Measurements from ENCODE around the gene KCNJ12. TPM values are rescaled to one million over a fixed set of nuclear protein-coding genes. Genes with fewer than 3 reads are reported as not detected.
"Not testable (repeated sequence)": the region's sequence is repeated elsewhere in the genome, so short reads cannot be mapped to it uniquely, and the experiment has no call there.

Gene KCNJ12
- total RNA-seq, 1 donor from 2014 or later, result not detected

DNA sequence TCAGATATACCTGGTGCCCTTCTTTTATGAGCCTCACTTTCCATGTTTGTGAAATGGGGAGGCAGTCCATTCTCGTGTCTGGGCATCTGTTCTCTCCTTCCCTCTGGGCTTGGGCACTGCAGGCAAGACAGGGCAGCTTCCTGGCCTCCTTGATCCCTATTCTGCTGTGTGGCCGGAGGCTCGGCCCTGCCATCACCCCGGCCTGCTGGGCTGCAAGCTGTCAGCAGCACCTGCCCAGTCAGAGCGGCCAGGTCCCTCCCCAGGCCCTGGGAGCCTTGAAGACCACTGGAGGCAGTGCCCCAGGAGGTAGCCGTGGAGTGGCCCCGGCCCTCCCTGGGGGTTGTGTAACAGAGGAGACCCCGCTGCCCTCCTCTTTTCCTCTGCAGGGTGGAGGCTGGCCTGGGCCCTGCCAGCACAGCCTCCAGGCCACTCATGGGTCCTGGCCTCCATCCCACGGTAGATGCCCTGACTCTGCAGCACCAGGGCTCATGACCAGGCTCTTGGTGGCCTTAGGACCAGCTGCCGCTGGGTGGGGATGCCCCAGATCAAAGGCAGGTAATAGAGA, 9.2 kb downstream of the KCNJ12 start:
- intact Hi-C loops (cut with micrococcal nuclease), result no loop called here

DNA sequence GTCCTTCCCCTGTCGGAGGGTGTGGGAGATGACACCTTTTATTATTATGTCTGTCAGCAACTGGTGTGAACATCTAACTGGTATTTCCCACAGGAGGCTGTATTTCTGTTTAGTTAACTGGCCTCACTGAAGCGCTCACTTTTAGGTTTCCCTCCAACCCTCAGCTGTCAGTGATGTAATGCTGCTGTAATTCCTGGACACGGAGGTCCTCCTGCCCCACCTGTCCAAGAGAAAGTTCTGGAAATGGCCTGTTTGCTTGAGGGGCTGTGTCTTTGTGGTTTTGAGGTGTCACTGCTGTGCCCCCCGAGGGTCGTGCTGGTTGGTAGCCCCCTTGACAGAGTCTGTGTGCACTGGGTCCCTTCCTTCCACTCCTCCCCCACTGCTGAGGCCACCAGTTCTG, 11.5 kb downstream of the KCNJ12 start:
- intact Hi-C loops (cut with micrococcal nuclease), result no loop called here

DNA sequence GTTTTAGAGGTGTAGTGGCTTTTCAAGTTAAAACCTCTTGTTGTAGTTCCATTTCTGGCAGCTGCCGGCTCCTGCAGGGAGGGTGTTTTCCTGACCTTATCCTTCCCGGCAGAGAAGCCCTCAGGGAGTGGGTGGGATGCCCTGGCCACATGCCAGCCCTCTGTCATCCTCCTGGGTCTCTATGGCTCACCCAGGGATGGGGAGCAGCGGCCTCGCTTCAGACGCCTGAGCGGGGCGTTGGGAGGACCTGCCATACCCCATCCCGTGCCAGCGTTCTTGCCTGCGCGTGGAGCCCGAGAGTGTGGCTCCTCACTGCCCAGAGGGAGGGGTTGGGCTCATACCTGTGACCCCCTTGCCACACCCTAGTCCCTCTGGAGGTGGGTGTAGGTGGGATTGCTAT, 11.9 kb downstream of the KCNJ12 start:
- intact Hi-C loops (cut with micrococcal nuclease), result no loop called here

DNA sequence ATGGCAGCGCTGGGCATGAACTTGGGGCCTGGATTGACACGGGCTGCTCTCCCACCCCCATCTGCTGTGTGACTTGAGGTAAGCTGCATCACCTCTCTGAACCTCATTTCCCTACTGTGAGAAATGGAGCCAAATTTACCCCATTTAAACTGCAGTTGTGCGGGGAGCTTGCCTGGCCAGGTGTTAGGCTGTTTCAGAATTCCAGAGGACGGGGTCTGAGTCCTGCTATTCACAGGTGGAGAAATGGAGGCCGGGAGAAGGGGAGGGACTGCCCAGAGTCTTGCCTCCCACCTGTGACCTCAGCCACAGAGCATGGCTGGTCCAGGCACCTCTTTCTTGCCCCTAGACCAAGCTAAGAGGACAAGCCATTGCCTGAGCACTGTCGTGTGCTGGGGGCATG, 12.8 kb downstream of the KCNJ12 start:
- intact Hi-C loops (cut with micrococcal nuclease), result no loop called here

DNA sequence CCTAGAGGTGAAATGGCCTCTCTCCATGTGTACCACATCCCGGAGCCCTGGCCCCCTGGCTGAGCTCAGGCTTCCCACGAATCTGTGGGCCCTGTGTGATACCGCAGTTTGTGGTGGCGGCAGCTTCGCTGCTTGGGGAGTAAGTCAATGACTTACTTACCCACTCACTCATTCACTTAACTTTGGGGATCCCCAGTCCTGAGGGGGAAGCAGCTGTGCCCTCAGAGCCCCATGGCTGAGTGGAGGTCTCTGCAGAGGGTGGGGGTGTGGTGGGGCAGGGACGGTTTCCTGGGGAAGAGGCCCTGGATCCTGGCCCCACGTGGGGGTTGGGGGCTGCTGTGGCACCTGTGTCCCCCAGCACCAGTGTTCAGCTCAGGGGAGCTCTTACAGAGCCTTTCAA, 13.2 kb downstream of the KCNJ12 start:
- intact Hi-C loops (cut with micrococcal nuclease), result no loop called here

DNA sequence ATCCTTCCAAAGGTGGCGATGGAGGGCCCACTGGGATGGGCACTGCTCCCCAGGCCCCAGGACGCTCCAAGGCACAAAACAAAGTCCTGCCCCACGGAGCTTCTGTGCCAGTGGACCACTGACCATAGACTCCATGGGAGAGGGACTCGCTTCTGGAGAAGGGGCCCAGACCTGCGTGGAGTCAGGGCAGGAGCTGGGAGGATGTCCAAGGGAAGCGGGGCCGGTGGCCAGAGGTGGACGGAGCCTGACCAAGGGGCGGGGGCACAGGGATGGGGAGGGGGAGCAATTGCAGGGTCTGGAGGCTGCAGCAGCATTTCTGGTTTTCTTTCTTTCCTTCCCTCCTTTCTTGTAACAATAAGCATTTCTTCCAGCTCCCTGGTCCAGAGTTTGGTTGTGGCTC, 14.1 kb downstream of the KCNJ12 start:
- intact Hi-C loops (cut with micrococcal nuclease), result no loop called here

DNA sequence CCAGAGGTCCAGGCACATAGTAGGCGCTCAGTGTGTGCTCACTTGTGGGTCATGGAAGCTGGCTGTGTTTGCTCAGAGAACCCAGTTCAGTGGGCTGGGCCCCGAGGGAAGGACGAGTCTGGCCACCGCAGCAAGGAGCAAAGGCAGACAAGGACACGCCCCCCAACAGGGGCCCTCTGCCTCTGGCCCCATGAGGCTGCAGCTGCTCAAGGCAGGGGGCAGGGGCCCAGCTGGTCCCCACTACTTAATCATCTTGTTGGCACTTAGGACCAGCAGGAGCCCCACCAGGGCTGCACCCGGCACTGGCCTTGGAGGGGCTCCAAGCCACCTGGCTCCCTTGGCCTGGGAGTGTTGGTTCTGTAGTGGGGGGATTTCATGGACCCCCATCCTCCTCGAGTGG, 16.1 kb downstream of the KCNJ12 start:
- intact Hi-C loops (cut with micrococcal nuclease), result no loop called here

DNA sequence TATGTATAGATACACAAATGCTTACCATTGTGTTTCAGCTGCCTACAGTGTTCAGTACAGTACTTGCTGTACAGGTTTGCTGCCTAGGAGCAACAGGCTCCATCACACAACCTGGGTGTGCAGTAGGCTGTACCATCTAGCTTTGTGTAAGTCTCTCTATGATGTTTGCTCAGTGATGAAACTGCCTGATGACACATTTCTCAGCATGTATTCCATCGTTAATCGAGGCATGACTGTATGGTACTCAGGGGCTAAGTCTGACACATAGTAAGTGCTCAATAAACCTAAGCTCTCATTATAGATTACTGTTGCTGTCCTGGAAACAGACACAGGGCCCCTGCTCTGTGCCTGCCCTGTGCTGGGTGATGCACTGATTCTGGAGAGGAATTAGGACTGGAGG, 18.1 kb downstream of the KCNJ12 start:
- intact Hi-C loops (cut with micrococcal nuclease), result no loop called here

DNA sequence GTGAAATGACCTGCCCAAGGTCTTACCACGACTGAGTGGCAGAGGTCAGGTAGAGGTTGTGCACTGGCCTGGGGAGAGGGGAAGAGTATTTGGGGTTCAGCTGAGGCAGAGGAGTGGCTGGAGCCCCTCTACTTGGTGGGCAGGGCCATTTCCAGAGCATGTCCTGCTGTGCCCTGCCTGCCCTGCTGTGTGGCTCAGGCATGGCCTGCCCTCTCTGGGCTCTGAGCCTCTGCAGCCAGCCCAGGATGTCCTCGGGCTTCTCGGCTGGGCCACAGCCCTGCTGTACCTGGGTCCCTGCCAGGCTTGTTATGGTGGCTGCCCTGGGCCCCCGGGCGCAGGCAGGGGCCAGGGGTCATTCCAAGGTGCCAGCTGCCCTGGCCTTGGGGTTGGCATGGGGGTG, 19.6 kb downstream of the KCNJ12 start:
- intact Hi-C loops (cut with micrococcal nuclease), result no loop called here

DNA sequence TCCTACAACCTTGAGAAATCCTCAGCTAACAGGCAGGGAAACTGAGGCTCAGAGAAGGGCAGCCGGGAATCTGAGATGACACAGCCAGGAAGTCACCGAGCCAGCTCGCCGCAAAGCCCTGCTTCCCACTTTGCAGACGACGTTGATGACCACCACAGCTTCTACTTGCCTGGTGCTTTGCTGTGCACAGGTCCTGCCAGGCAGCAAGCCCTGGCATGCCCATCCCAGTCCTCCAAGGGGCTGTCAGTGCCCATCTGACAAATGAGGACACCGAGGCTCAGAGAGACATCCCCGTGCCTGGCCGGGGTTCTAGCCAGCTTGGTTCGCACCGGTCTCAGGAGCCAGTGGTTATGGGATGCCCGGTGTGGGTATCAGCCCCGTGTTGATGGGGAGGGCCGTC, 20.1 kb downstream of the KCNJ12 start:
- intact Hi-C loops (cut with micrococcal nuclease), result no loop called here

DNA sequence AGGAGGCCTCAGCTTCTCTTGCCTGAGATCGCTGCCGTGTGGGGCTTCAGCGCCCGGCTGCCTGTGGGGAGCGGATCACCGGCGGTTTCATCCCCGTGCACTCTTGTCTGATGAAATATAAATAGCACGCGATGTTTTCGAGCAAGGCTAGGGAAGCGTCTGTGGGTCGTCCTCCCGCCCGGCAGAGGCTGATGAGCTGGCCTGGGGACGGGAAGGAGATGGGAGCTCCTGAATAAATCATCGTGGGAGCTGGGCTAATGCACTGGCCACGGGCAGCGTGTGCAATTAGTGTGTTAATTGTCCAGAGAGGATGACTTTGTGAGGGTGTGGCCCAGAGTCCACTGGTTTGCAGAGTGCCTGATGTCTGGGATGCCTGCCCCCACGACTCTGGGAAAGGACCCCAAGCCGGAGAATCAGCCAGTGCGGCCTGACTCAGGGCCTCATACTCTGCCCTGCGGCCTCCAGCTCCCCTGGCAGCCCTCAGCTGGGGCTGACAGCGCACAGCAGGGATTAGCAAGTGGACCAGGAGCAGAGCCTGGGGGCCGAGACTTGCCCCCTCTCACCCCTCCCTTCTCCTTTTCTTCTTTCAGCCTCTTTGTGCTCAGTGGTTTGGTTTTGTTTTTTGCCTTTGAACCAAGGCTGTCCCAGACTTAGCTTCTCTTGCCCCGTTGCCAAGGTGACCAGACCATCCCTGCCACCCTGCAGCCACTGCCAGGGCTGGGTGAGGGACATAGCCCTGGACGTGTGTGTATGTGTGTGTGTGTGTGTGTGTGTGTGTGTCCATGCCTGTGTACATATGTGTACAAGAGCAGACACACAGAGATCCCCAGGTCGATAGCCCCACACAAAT, 21.4 kb downstream of the KCNJ12 start:
- intact Hi-C loops (cut with micrococcal nuclease), result no loop called here

DNA sequence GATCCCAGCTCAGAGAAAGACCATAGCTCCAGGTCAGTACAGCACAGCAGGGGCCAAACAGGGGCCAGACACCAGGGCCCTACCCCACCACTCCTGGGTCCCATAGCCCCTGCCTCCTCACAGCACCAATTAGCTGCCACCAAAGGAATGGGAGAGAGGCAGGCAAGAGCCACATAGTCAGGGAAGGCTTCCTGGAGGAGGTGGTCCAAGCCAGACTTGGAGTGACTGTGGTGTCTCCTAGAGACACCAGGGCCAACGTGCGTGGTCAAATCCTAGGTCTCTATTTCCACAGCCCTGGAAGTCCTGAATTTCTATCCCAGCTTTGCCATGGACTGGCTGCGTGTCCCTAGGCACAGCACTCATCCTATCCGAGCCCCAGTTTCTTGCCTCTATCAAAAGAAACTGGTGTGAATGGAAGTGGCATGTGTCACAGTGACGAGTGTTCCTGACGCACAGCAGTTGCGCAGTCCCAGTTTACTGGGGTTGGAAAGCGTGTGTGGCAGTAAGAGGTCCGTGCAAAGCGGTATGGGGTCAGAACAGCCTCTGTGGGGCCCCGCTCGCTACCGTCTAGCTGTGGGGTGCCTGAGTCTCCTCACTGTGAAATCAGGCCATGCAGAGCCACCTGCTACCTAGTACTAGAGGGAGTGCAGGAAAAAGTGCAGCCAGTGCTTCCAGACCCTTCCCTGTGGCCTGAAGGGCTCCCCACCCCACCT, 23.5 kb downstream of the KCNJ12 start:
- intact Hi-C loops (cut with micrococcal nuclease), result no loop called here

DNA sequence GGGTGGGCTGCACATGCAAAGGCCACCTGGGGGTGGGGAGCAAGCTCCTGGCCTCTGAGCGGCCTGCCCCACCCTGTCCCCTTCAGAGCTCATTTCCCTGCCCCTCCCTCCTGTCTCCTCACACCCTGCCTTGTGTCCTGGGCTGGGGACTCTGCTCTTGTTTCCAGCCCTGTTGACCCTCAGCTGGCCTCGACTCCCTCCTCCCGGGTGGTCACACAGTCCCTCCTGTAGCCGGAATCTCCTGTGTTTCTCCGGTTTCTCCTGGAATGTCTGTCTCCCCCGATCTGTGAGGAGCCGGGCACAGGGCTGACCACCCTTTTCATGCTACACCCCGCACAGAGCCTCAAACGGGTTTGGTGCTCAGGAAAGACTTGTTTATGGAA, 24.0 kb downstream of the KCNJ12 start:
- intact Hi-C loops (cut with micrococcal nuclease), result not testable (repeated sequence)

DNA sequence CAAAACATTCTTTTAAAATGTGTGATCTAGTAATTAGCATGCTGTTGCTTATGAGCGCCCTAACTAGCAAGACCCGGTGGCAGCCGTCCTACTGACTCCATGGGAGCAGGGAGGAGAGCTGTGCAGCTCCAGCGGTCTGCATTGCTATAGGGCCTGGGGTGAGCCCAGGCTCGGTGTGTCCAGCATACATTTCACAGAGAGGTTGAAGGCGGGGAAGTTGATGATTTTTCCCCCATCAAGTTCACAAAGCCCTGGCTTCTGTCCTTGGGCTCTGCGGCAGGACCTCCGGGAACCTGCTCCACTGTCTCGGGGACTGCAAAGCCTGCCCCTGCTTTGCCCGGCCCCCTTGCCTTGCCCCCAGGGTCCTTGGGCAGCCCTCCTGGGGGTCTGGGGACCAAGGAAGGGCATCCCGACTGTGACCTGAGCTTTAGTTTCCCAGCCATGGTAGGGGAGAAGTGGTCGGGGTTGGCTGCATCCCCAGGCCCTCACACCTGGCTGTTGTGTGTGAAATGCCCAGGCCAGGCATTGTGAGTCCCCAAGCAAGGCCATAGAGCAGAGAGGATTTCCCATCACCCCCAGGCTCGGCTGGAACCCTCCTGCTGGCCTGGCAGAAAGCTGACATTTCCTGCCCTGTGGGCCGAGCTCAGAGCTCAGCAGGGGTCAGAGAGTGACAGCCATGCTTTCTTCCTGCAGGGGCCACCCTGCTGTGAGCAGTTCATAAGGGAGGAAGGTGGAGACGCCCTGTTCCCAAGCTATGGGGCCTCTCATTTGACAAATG, 24.8 kb downstream of the KCNJ12 start:
- intact Hi-C loops (cut with micrococcal nuclease), result no loop called here

DNA sequence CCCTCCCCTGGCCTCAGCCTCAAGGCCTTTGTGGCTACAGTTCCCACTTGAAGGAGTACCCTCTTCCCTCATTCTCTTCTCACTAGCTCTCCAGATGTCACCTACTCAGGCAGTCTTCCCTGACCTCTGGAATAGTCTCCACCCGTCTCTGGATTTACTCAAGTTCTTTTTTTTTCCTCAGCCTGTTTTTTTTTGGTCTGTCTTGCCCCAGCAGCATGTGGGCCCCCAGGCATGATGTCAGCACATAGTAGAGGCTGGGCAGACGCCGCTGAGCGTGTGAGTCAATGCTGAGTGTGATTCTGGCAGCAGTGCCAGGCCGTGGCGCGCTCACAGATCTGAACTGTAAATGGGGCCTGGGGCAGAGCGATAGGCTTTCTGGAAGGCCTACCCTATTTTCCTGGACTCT, 26.0 kb downstream of the KCNJ12 start:
- intact Hi-C loops (cut with micrococcal nuclease), result not testable (repeated sequence)

DNA sequence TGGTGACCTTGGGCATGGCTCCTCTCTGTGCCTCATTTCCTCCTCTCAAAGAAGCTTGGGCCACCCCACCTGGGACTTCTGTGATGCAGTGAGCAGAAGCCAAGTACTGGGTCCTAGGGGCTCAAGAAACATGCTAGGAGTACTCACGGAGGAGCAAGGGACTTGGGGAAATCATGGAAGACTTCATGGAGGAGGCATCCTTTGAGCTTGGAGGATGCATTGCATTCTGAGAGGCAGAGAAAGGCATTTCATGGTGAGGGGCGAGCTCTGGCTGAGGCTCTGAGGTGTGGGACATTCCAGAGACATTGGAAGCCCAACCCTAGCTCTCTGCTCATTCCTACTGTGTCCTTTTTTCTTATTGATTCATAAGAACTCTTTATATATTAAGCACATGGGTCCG, 26.8 kb downstream of the KCNJ12 start:
- intact Hi-C loops (cut with micrococcal nuclease), result not testable (repeated sequence)

DNA sequence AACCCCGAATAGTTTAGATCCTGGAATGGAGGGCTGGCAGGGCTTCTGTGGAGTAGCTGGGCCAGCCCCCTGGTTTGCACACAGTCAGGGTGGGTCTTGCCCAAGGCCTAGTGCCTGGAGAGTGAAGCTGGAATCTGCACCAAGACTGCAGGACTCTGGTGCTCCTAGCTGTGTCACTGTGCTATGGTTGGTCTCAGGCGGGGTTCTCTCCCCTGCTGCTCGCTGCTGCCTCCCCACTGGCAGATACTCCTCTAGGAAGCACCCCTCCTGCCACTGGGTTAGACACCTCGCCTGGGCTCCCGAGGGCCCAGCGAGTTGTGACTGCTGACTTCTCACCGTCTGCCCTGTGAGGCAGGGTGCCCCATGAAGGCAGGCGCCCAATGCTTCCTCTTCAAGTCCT, 27.9 kb downstream of the KCNJ12 start:
- intact Hi-C loops (cut with micrococcal nuclease), result not testable (repeated sequence)

DNA sequence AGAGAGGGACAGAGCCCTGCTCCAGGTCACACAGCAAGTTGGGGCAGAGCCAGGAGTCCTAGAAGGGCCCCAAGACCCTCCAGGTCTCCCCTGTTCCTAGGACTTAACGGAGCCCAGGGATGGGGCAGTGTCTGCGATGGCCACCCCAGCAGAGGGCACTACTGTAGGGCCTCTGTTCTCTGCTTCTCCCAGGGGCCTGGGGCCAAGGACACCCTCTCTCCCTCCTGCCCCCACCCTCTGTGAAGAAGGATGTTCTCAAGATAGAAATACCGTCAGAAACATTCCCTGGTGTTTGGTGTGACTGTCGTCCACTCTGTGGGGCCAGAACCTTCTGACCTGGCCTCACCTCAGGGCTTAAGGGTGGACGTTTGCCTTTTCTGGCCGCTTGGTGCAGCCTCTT, 28.4 kb downstream of the KCNJ12 start:
- intact Hi-C loops (cut with micrococcal nuclease), result not testable (repeated sequence)

DNA sequence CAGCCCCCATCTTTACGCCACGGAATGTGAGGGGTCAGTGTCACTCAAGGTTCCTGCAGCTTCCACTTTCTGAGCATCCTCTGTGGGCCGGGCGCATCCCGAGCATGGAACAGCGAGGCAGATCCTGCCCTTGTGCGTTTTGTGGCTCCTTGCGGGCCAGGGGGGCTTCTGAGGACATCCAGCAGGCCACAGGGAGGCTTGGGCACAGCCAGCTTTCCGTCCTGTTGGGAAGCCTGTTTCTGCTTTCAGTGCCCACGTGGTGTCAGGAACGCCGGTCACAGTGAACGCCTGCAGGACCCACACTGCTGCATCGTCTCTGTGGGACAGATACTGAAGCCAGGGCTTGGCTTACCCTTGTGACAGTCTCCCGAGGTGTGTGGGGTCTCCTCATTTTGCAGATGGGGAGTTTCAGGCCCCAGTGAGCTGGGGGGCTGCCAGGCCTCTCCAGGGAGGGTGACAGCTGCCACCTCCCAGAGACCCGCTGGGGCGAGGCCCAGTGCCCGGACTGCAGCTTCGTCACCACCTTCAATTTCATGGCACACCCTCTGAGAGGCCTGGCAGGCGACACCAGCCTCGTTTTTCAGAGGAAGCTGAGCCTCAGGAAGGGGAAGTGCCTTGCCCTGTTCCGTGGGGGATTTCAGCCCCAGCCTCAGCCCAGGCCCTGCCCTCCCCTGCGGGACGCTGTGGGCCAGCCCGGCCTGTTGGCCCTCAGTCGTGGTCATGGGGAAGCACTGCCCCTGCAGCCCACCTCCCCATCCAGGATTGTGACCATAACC, 29.0 kb downstream of the KCNJ12 start:
- intact Hi-C loops (cut with micrococcal nuclease), result not testable (repeated sequence)

DNA sequence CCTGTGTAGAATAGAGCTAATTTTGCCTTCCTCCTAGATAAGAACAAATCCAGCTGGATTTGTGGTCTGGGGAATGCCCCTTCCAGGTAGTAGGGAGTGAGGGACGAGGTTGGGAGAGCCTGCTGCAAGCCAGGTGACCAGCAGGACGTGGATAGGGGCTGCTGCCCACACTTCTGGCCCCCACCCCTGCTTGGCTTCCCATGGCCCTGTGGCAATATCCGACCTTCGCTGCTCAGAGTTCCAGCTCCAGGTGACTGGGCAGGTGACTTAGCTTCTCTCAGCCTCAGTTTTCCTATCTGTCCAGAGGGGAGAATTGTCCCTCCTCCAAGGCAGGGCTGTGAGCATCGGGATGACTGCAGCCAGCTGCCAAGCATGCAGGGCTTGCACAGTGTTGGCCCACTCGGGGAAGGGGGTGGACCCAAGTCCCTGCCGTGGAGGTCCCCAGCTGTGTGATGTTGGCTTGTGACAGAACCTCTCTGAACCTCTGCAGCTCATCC, 29.8 kb downstream of the KCNJ12 start:
- intact Hi-C loops (cut with micrococcal nuclease), result not testable (repeated sequence)

Data from T-helper 2 cell treated with Interferon-gamma antibody and Interleukin-4, amounts not matched to agents 100 ng/mL and 5 ng/mL, for 36 hours (primary cell).